ENCODE measurements around the gene MMD. TPM values are rescaled to one million over a fixed set of nuclear protein-coding genes. Genes with fewer than 3 reads are reported as not detected.

The MMD gene
- total RNA-seq, 1 experiment from 2014 or later, result 26.9 TPM

DNA sequence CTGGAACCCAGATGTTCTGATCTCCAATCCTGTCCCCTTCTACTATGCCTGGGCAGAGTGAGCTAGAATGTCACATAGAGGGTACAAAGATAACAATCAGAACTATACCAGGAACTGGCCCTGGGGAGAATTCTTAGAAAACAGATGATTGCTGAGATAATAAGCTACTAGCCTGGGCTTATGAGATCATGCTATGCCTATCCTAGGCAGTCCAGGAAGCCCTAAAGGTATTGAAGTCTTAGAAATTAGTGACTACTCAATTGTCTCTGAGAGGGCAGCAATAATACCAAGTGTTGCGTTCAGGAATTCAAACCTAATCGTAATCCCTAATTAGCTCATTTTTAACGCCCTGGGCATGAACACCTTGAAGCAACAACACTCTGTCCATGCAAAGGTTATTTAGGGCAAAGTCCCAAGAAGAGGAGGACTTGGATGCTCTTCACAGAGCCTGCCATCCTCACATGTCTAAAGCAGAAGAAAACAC lies 77.1 kb downstream of the MMD start:
- Histone ChIP-seq H3K4me3 (ENCODE audit: low read depth in 2 of 2, low read length in 2 of 2) (no peak overlapping the region), H3K36me3 (ENCODE audit: control insufficient read depth, insufficient read depth, low read length) (no peaks in the 10 kb centered on the region), H3K27me3 (ENCODE audit: control insufficient read depth, insufficient read depth, low read length) (peaks cover 6% of the 10 kb centered on the region; the same call in 1 of the 2 replicates), H3K4me1 (ENCODE audit: control insufficient read depth, insufficient read depth, low read length) (no peaks in the 10 kb centered on the region), H3K9me3 (ENCODE audit: control insufficient read depth, insufficient read depth, low read depth, low read length) (no peaks in the 10 kb centered on the region), H3K27ac (ENCODE audit: low read length) (no peak overlapping the region)
- ChIA-PET POLR2A (no interaction called here), CTCF (no interaction called here)
- in situ Hi-C loops (cut with HindIII; ENCODE audit: low pct_unique_long_range_greater_than_20kb, low sequenced_read_pairs), result no loop called here
- intact Hi-C loops (cut with micrococcal nuclease; ENCODE audit: unreplicated experiment), result no loop called here
- no peak for ATAC-seq
- no TSS peak for BruUV-seq (replicated peaks)
- TF ChIP-seq SIN3A (IDR thresholded peaks at IDR 0.05; ENCODE audit: borderline replicate concordance, insufficient read depth, low read depth, low read length), result no peak
- DNase-seq (ENCODE audit: low read depth, low spot score), result no peak

GRCh38 chr17:55343900-55344513 lies 77.6 kb downstream of the MMD start:
- ATAC-seq, result no peak

DNA sequence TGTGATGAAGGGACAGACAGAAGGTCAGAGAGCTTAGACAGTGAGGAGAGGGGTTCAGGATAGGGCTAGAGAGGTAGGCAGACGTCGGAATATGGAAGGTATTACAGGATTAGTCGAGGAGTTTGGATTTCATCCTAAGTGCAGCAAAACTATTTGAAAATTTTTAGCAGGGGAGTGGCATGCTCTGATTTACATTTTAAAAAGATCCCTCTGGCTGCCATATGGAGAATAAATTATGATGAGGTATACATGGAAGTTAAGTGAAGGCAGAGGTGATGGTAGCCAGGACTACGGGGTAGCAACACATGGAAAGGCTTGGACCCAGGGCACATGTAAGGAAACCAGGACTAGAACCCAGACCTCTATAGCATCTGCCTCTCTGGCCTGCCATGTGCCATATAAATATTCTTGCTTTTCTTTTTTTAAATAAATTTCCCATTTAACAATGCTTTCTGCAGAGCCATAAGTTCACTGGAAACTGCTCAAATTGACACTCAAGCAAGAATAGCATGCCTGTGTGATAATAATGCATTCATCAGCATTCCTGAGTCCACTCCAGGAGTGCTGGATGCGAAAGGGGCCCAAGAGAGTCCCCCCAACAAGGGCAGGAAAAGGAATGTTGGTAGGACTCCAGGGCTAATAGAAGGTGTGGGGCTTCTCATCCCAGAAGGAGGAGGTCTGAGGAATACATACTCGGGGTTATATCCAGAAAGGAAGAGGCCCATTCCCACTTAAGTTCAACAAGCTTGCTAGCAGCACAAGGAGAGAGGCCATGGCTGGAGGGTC lies 78.6 kb downstream of the MMD start:
- Histone ChIP-seq H3K4me1 (ENCODE audit: control insufficient read depth, insufficient read depth, low read length) (no peaks in the 10 kb centered on the region), H3K4me3 (ENCODE audit: low read depth in 2 of 2, low read length in 2 of 2) (no peak overlapping the region), H3K27ac (ENCODE audit: low read length) (no peak overlapping the region), H3K27me3 (ENCODE audit: control insufficient read depth, insufficient read depth, low read length) (peaks cover 6% of the 10 kb centered on the region; the same call in 1 of the 2 replicates), H3K9me3 (ENCODE audit: control insufficient read depth, insufficient read depth, low read depth, low read length) (no peaks in the 10 kb centered on the region), H3K36me3 (ENCODE audit: control insufficient read depth, insufficient read depth, low read length) (no peaks in the 10 kb centered on the region)
- in situ Hi-C loops (cut with HindIII; ENCODE audit: low pct_unique_long_range_greater_than_20kb, low sequenced_read_pairs), result no loop called here
- POLR2A ChIA-PET, result interaction anchor here (0.6 kb wide), 1 partner anchor 350 kb away, joined by 14 read pairs; no protein-coding TSS in a partner anchor
- no peak for DNase-seq (ENCODE audit: low read depth, low spot score)
- no peak for ATAC-seq
- TF ChIP-seq, protein P1, sequence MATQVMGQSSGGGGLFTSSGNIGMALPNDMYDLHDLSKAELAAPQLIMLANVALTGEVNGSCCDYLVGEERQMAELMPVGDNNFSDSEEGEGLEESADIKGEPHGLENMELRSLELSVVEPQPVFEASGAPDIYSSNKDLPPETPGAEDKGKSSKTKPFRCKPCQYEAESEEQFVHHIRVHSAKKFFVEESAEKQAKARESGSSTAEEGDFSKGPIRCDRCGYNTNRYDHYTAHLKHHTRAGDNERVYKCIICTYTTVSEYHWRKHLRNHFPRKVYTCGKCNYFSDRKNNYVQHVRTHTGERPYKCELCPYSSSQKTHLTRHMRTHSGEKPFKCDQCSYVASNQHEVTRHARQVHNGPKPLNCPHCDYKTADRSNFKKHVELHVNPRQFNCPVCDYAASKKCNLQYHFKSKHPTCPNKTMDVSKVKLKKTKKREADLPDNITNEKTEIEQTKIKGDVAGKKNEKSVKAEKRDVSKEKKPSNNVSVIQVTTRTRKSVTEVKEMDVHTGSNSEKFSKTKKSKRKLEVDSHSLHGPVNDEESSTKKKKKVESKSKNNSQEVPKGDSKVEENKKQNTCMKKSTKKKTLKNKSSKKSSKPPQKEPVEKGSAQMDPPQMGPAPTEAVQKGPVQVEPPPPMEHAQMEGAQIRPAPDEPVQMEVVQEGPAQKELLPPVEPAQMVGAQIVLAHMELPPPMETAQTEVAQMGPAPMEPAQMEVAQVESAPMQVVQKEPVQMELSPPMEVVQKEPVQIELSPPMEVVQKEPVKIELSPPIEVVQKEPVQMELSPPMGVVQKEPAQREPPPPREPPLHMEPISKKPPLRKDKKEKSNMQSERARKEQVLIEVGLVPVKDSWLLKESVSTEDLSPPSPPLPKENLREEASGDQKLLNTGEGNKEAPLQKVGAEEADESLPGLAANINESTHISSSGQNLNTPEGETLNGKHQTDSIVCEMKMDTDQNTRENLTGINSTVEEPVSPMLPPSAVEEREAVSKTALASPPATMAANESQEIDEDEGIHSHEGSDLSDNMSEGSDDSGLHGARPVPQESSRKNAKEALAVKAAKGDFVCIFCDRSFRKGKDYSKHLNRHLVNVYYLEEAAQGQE (IDR thresholded peaks at IDR 0.05; ENCODE audit: insufficient read depth in 1 of 2, low read depth in 2 of 2, low read length in 1 of 2), result no peak
- no peak for TF ChIP-seq TCF7L2 (IDR thresholded peaks at IDR 0.05; ENCODE audit: low read depth, low read length)
- TF ChIP-seq, protein P2, sequence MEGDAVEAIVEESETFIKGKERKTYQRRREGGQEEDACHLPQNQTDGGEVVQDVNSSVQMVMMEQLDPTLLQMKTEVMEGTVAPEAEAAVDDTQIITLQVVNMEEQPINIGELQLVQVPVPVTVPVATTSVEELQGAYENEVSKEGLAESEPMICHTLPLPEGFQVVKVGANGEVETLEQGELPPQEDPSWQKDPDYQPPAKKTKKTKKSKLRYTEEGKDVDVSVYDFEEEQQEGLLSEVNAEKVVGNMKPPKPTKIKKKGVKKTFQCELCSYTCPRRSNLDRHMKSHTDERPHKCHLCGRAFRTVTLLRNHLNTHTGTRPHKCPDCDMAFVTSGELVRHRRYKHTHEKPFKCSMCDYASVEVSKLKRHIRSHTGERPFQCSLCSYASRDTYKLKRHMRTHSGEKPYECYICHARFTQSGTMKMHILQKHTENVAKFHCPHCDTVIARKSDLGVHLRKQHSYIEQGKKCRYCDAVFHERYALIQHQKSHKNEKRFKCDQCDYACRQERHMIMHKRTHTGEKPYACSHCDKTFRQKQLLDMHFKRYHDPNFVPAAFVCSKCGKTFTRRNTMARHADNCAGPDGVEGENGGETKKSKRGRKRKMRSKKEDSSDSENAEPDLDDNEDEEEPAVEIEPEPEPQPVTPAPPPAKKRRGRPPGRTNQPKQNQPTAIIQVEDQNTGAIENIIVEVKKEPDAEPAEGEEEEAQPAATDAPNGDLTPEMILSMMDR (IDR thresholded peaks at IDR 0.05), result no peak
- no peak for TF ChIP-seq POLR2AphosphoS5 (IDR thresholded peaks at IDR 0.05; ENCODE audit: low read depth, low read length)
- TF ChIP-seq SIN3A (IDR thresholded peaks at IDR 0.05; ENCODE audit: borderline replicate concordance, insufficient read depth, low read depth, low read length), result no peak
- BruUV-seq (replicated peaks), result no TSS peak
- CTCF ChIA-PET, result no interaction called here
- intact Hi-C loops (cut with micrococcal nuclease; ENCODE audit: unreplicated experiment), result no loop called here

More at GRCh38 chr17:55343900-55344513, 77.6 kb downstream of the MMD start:
- Histone ChIP-seq H3K27me3 (ENCODE audit: control insufficient read depth, insufficient read depth, low read length) (peaks cover 6% of the 10 kb centered on the region; the same call in 1 of the 2 replicates), H3K36me3 (ENCODE audit: control insufficient read depth, insufficient read depth, low read length) (no peaks in the 10 kb centered on the region), H3K27ac (ENCODE audit: low read length) (no peak overlapping the region), H3K4me1 (ENCODE audit: control insufficient read depth, insufficient read depth, low read length) (no peaks in the 10 kb centered on the region), H3K9me3 (ENCODE audit: control insufficient read depth, insufficient read depth, low read depth, low read length) (no peaks in the 10 kb centered on the region), H3K4me3 (ENCODE audit: low read depth in 2 of 2, low read length in 2 of 2) (no peak overlapping the region)
- intact Hi-C loops (cut with micrococcal nuclease; ENCODE audit: unreplicated experiment) (no loop called here), in situ Hi-C loops (cut with HindIII; ENCODE audit: low pct_unique_long_range_greater_than_20kb, low sequenced_read_pairs) (no loop called here)
- ChIA-PET CTCF (no interaction called here), POLR2A (no interaction called here)
- BruUV-seq (replicated peaks), result no TSS peak
- TF ChIP-seq TCF7L2 (IDR thresholded peaks at IDR 0.05; ENCODE audit: low read depth, low read length) (no peak), SIN3A (IDR thresholded peaks at IDR 0.05; ENCODE audit: borderline replicate concordance, insufficient read depth, low read depth, low read length) (no peak), POLR2AphosphoS5 (IDR thresholded peaks at IDR 0.05; ENCODE audit: low read depth, low read length) (no peak)
- no peak for DNase-seq (ENCODE audit: low read depth, low spot score)
